ENCODE measurements around the gene DHRS2. TPM values are rescaled to one million over a fixed set of nuclear protein-coding genes. Genes with fewer than 3 reads are reported as not detected.

DHRS2 gene
- total and polyA plus RNA-seq, 2 of the 13 experiments (the other 11 are each of a cell fraction or from before 2014, with no cell fraction given) = 1,621 to 3,021 TPM

DNA sequence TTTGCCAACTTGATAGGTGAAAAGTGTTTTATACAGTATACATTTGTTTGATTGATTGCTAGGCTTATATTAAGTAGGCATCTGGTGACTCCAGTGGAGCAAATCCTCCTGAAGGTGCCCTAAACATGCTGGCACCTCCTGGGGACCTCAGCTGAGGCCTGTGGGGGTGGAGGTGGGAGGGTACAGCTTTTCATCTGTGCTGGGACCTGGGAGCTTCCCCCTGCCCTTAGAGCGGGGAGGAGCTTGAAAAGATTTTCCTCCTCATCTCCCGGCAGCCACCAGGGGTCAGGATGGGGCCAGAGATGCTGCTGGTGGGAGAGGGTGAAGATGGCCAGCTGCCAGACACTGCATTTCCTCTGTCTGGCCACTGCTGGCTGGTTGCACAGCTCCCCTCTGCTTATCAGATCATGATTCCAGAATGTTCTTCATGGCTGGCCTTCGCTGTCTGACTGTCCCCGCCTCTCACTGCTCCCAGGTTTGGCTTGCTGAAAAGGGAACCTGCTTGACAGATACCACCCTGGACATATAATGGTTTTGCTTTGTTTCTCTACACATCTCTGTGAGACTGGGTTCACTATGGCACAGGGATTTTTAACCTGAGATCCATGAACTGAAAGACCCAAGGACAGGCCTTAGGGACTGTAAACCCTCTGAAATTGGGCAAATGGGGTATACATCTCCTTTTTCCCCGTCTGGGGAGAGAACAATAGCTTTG lies 47.1 kb upstream of the DHRS2 start (continued):
- TF ChIP-seq, protein P1, sequence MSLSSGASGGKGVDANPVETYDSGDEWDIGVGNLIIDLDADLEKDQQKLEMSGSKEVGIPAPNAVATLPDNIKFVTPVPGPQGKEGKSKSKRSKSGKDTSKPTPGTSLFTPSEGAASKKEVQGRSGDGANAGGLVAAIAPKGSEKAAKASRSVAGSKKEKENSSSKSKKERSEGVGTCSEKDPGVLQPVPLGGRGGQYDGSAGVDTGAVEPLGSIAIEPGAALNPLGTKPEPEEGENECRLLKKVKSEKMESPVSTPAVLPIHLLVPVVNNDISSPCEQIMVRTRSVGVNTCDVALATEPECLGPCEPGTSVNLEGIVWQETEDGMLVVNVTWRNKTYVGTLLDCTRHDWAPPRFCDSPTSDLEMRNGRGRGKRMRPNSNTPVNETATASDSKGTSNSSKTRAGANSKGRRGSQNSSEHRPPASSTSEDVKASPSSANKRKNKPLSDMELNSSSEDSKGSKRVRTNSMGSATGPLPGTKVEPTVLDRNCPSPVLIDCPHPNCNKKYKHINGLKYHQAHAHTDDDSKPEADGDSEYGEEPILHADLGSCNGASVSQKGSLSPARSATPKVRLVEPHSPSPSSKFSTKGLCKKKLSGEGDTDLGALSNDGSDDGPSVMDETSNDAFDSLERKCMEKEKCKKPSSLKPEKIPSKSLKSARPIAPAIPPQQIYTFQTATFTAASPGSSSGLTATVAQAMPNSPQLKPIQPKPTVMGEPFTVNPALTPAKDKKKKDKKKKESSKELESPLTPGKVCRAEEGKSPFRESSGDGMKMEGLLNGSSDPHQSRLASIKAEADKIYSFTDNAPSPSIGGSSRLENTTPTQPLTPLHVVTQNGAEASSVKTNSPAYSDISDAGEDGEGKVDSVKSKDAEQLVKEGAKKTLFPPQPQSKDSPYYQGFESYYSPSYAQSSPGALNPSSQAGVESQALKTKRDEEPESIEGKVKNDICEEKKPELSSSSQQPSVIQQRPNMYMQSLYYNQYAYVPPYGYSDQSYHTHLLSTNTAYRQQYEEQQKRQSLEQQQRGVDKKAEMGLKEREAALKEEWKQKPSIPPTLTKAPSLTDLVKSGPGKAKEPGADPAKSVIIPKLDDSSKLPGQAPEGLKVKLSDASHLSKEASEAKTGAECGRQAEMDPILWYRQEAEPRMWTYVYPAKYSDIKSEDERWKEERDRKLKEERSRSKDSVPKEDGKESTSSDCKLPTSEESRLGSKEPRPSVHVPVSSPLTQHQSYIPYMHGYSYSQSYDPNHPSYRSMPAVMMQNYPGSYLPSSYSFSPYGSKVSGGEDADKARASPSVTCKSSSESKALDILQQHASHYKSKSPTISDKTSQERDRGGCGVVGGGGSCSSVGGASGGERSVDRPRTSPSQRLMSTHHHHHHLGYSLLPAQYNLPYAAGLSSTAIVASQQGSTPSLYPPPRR (CRISPR knock-in tag; IDR thresholded peaks at IDR 0.05; ENCODE audit: borderline replicate concordance) = peak; percentile 90
- TF ChIP-seq, protein P2, sequence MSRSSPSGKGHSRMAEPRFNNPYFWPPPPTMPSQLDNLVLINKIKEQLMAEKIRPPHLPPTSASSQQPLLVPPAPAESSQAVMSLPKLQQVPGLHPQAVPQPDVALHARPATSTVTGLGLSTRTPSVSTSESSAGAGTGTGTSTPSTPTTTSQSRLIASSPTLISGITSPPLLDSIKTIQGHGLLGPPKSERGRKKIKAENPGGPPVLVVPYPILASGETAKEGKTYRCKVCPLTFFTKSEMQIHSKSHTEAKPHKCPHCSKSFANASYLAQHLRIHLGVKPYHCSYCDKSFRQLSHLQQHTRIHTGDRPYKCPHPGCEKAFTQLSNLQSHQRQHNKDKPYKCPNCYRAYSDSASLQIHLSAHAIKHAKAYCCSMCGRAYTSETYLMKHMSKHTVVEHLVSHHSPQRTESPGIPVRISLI (CRISPR knock-in tag; IDR thresholded peaks at IDR 0.05; ENCODE audit: borderline replicate concordance) = peak; percentile 74; the same call in 1 of the 2 replicates
- TF ChIP-seq ZFP90 (CRISPR knock-in tag; IDR thresholded peaks at IDR 0.05; ENCODE audit: borderline replicate concordance) = peak; percentile 94
- no peak; the same call in 1 of the 2 replicates for TF ChIP-seq ZNF720 (CRISPR knock-in tag; IDR thresholded peaks at IDR 0.05)
- TF ChIP-seq ZFY (CRISPR knock-in tag; IDR thresholded peaks at IDR 0.05) = peak; percentile 71
- TF ChIP-seq TBX3 (IDR thresholded peaks at IDR 0.05; ENCODE audit: borderline replicate concordance) = no peak
- TF ChIP-seq JDP2 (CRISPR knock-in tag; IDR thresholded peaks at IDR 0.05; ENCODE audit: borderline replicate concordance) = no peak
- no peak for TF ChIP-seq ZNF296 (CRISPR knock-in tag; conservative IDR thresholded peaks at IDR 0.05)
- peak; percentile 62 for TF ChIP-seq HNF4A (CRISPR knock-in tag; IDR thresholded peaks at IDR 0.05)
- TF ChIP-seq ZNF569 (CRISPR knock-in tag; IDR thresholded peaks at IDR 0.05; ENCODE audit: borderline replicate concordance) = no peak
- TF ChIP-seq ATF7-NPFF (CRISPR knock-in tag; IDR thresholded peaks at IDR 0.05; ENCODE audit: low read depth) = peak; percentile 89
- no peak for TF ChIP-seq PCBP2 (optimal IDR thresholded peaks at IDR 0.05; ENCODE audit: low read depth, low read length, poor library complexity, severe bottlenecking)
- TF ChIP-seq, protein P3, sequence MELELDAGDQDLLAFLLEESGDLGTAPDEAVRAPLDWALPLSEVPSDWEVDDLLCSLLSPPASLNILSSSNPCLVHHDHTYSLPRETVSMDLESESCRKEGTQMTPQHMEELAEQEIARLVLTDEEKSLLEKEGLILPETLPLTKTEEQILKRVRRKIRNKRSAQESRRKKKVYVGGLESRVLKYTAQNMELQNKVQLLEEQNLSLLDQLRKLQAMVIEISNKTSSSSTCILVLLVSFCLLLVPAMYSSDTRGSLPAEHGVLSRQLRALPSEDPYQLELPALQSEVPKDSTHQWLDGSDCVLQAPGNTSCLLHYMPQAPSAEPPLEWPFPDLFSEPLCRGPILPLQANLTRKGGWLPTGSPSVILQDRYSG (CRISPR knock-in tag; IDR thresholded peaks at IDR 0.05) = peak; percentile 62; the same call in 1 of the 2 replicates
- TF ChIP-seq, protein P4, sequence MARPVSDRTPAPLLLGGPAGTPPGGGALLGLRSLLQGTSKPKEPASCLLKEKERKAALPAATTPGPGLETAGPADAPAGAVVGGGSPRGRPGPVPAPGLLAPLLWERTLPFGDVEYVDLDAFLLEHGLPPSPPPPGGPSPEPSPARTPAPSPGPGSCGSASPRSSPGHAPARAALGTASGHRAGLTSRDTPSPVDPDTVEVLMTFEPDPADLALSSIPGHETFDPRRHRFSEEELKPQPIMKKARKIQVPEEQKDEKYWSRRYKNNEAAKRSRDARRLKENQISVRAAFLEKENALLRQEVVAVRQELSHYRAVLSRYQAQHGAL (CRISPR knock-in tag; IDR thresholded peaks at IDR 0.05; ENCODE audit: not compliant biosample characterization) = no peak
- TF ChIP-seq, protein P5, sequence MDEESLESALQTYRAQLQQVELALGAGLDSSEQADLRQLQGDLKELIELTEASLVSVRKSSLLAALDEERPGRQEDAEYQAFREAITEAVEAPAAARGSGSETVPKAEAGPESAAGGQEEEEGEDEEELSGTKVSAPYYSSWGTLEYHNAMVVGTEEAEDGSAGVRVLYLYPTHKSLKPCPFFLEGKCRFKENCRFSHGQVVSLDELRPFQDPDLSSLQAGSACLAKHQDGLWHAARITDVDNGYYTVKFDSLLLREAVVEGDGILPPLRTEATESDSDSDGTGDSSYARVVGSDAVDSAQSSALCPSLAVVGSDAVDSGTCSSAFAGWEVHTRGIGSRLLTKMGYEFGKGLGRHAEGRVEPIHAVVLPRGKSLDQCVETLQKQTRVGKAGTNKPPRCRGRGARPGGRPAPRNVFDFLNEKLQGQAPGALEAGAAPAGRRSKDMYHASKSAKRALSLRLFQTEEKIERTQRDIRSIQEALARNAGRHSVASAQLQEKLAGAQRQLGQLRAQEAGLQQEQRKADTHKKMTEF (CRISPR knock-in tag; IDR thresholded peaks at IDR 0.05) = peak; percentile 99
- TF ChIP-seq, protein P6, sequence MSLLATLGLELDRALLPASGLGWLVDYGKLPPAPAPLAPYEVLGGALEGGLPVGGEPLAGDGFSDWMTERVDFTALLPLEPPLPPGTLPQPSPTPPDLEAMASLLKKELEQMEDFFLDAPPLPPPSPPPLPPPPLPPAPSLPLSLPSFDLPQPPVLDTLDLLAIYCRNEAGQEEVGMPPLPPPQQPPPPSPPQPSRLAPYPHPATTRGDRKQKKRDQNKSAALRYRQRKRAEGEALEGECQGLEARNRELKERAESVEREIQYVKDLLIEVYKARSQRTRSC (CRISPR knock-in tag; IDR thresholded peaks at IDR 0.05; ENCODE audit: low read depth) = peak; percentile 96; the same call in 1 of the 2 replicates
- TF ChIP-seq CREB1 (IDR thresholded peaks at IDR 0.05) = no peak
- TF ChIP-seq CREB1 (CRISPR knock-in tag; IDR thresholded peaks at IDR 0.05) = no peak
- TF ChIP-seq ZZZ3 (CRISPR knock-in tag; IDR thresholded peaks at IDR 0.05; ENCODE audit: borderline replicate concordance) = peak; percentile 93; the same call in 1 of the 2 replicates

Data from HepG2 (cell line).